Endometrial microvascular endothelial cells (primary cell): ENCODE measurements around the gene TGM3. TPM values are rescaled to one million over a fixed set of nuclear protein-coding genes. Genes with fewer than 3 reads are reported as not detected.

ENCODE experiments used
- total RNA-seq: library from RNA; depleted of rRNA; stranded (reverse); fragments of >200 nt; gene quantifications from one replicate; pipeline ENCODE4 v1.2.3, GENCODE V29; 2015; ENCODE audit errors: inconsistent ontology term

Gene TGM3
- total RNA-seq, 1 donor from 2014 or later = not detected

Other genes with a start within 250 kb of the TGM3 start
- gene STK35, start 194.2 kb upstream of the TGM3 start, total RNA-seq = 11.2 TPM
- not detected for gene TGM6, start 84.9 kb downstream of the TGM3 start, total RNA-seq
- gene SNRPB, start 174.8 kb downstream of the TGM3 start, total RNA-seq = 653 TPM
- gene ZNF343, start 212.9 kb downstream of the TGM3 start, total RNA-seq = 5.5 TPM
- not detected for gene TMC2, start 240.6 kb downstream of the TGM3 start, total RNA-seq